GDM1 (cell line): ENCODE data around the gene COMT.
"Not testable (repeated sequence)": the region's sequence is repeated elsewhere in the genome, so short reads cannot be mapped to it uniquely, and the experiment has no call there.

Source experiments
- DNase-seq: peaks from one replicate; lab custom pipeline; 2025; lab: John Stamatoyannopoulos, UW

COMT gene

GRCh38 chr22:19941365-19942082 is at the start of gene COMT, which contains the start of gene TXNRD2:
Gene COMT (plus strand): TSS chr22:19941772. CDS start chr22:19962527, 20,755 bp downstream.
Gene TXNRD2 (minus strand): TSS chr22:19941818. CDS start chr22:19941803, 15 bp downstream.
- DNase-seq, result peak; percentile 38

DNA sequence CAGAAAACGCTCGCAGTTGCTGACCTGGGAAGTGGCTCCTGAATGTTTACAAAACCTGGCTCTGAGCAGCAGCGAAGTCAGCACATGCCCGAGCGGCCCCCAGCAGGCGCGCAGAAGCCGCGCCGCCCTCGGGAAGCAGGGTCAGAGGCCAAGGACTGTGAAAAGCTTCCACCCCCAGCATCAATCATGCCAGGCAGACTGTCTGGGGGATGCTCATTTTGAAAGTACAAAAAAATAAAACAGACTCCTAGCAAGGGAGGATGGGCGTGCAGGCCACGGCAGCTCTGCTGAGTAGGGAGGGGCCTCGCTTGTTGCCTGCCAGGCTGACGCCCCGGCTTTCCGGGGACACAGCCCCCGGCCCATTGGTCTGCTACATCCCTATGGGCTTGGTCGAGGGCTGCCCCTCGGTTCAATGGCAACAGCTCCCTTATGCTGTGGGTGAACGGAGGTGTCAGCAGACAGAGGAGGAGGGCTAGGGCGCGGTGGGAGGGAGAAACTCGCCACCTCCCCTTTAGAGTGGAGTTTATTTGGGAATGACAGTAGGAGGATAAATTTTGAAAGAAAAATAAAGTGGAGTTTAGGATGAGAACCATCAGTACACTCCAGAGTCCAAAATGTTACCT is 49.2 kb upstream of the COMT start:
- no peak for DNase-seq

DNA sequence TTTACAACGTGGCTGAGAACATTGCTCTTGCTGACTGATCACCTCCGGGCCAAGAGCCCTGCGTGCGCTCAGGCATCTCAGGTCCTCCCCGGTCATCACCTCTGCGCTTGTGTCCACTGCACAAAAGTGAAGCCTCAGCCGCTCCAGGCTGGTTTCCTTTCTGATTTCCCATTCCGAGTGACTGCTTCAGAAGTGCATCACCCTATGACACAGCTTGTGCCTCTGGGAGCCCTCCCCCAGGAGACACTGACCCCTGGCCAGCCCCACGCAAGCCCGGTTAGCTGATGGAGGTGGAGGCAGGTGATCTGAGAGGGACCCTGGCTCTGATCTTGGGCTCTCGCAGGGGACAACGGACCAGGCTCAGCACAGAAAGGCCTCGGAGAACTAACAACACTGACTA is 48.6 kb upstream of the COMT start:
- DNase-seq, result no peak

- no peak for DNase-seq
Measured at GRCh38 chr22:19893363-19893762, 48.2 kb upstream of the COMT start.

DNA sequence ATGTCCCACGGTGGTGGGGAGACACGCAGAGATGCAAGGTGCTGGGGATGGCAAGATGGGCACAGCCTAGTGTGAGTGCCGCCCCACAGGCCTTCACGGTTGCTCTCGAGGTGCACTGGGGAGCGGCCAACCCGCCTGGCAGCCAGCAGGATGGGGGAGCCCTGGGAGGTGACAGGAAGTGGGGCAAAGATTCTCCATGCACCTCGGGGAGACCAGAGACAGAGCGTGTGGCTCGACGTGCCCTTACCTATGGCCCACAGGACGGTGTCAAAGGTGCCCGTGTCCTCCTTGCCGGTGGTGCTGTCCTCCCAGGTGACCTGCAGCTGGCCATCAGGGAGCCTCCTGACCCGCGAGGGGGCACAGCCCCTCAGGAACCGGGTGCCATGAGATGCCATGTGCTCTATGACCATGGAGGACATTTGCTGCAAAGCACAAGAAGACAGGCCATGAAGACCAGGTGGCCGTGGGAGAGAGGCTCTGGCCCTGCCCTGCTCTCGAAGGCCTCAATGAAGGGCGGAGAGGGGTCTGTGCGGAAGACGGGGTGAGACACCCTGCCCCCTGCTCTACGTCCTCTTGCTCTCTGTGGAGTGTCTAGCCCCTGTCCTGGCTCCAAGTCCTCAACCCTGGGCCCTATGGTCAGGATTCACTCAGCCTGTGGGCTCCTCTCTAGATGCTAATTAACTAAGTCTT is 46.3 kb upstream of the COMT start:
- DNase-seq, result no peak

GRCh38 chr22:19896665-19897355 is 44.8 kb upstream of the COMT start:
- DNase-seq, result no peak

GRCh38 chr22:19897726-19898125 is 43.8 kb upstream of the COMT start:
- no peak for DNase-seq

GRCh38 chr22:19898145-19898544 is 43.4 kb upstream of the COMT start:
- no peak for DNase-seq

GRCh38 chr22:19898831-19899567 is 42.6 kb upstream of the COMT start:
- DNase-seq, result no peak

- no peak for DNase-seq
Measured at GRCh38 chr22:19900707-19901436, 40.7 kb upstream of the COMT start.

- DNase-seq, result no peak
Measured at GRCh38 chr22:19901577-19902244, 39.9 kb upstream of the COMT start.

DNA sequence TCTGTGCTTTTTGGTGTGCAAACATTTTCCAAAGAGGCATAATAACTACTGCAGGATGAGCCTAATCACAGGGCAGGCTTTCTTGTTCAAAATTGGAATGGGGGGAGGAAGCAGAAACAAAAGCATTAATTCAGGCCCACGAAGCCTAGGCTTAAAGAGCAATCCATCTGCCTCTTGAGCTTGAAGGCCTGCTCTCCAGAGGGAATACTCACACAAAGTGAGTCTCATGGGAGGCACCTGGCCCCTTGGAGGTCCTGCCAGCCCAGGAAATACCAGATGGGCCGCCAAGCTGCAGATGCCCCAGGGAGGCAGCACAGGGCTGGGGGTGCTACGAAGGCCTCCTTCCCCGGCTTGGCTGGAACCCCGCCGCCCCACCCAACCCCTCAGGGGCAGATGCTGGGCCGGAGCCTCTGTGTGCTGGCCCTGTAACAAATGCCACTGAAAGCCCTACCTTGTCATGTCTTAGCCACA is 39.3 kb upstream of the COMT start:
- no peak for DNase-seq

DNA sequence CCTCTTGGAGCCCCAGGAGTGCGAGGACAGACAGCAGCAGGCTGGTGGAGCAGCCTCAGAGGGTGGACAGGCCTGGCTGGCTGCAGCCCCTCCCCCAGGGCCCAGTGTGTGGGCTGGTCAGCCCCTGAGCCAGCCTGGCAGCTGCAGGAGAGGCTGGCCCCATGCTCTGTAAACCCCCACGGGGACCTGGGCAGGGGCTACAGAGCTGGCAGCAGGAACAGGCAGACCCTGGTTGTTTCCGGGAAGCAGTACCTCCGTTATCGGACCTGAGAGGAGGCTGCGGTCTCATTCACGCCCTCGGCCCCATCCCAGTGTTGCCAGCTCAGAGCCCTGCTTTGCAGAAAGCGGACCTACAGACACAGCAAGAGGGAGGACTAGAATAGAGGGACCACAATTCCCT is 38.5 kb upstream of the COMT start:
- no peak for DNase-seq

- no peak for DNase-seq
Measured at GRCh38 chr22:19903513-19903912, 38.1 kb upstream of the COMT start.

- DNase-seq, result no peak
Measured at GRCh38 chr22:19904174-19904856, 37.3 kb upstream of the COMT start.

GRCh38 chr22:19904935-19905334 is 36.6 kb upstream of the COMT start:
- DNase-seq, result no peak

GRCh38 chr22:19905347-19906276 is 36.0 kb upstream of the COMT start:
- DNase-seq, result no peak

DNA sequence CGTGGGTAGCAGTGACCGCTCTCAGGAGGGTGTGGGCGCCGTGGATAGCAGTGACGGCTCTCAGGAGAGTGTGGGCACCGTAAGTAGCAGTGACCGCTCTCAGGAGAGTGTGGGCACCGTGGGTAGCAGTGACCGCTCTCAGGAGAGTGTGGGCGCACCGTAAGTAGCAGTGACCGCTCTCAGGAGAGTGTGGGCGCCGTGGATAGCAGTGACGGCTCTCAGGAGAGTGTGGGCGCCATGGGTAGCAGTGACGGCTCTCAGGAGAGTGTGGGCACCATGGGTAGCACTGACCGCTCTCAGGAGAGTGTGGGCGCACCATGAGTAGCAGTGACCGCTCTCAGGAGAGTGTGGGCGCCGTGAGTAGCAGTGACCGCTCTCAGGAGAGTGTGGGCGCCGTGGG is 34.7 kb upstream of the COMT start:
- DNase-seq, result not testable (repeated sequence)

DNA sequence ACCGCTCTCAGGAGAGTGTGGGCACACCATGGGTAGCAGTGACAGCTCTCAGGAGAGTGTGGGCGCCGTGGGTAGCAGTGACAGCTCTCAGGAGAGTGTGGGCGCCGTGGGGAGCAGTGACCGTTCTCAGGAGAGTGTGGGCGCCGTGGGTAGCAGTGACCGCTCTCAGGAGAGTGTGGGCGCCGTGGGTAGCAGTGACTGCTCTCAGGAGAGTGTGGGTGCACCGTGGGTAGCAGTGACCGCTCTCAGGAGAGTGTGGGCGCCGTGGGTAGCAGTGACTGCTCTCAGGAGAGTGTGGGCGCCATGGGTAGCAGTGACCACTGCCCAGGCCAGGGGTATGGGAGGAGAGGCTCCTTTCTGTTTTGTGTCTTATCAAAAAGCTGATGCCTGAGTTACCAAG is 33.7 kb upstream of the COMT start:
- DNase-seq, result not testable (repeated sequence)
